NB4 (cell line): ENCODE measurements around the gene OR52K1.

ENCODE experiments used
- MAX ChIP-seq: IDR thresholded peaks from 2 replicates; pipeline ENCODE4 v1.6.1; 2011; ENCODE audit warnings: low read depth, low read length
- TF ChIP-seq, protein P1 (sequence below): IDR thresholded peaks from one replicate; pipeline ENCODE4 v1.5.1; 2012; ENCODE audit warnings: low read depth, low read length

DNA sequence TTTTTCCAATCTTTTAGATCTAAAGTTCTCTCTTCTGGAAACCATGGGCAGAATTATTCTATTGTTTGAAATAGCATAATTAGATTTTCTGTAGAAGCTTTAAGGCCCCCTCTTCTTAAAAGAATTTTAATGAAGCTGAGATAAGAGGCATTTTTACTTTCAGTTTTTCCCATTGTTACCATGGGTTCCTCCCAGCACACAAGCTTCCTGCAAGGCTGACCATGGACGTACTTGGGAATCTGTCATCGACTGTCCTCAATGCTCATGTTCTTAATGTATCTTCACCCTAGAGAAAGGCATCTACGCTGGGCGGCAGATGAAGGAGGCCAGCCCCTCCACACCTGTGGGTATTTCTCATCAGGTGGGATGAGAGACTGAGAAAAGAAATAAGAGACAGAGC is 22.3 kb upstream of the OR52K1 start:
- TF ChIP-seq, protein P1, sequence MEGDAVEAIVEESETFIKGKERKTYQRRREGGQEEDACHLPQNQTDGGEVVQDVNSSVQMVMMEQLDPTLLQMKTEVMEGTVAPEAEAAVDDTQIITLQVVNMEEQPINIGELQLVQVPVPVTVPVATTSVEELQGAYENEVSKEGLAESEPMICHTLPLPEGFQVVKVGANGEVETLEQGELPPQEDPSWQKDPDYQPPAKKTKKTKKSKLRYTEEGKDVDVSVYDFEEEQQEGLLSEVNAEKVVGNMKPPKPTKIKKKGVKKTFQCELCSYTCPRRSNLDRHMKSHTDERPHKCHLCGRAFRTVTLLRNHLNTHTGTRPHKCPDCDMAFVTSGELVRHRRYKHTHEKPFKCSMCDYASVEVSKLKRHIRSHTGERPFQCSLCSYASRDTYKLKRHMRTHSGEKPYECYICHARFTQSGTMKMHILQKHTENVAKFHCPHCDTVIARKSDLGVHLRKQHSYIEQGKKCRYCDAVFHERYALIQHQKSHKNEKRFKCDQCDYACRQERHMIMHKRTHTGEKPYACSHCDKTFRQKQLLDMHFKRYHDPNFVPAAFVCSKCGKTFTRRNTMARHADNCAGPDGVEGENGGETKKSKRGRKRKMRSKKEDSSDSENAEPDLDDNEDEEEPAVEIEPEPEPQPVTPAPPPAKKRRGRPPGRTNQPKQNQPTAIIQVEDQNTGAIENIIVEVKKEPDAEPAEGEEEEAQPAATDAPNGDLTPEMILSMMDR: no peak
- TF ChIP-seq MAX: no peak
